Esophagus squamous epithelium (tissue), 5 donors: Measurements from ENCODE around the gene MTX3. TPM values are rescaled to one million over a fixed set of nuclear protein-coding genes. Genes with fewer than 3 reads are reported as not detected.

Experiments used
- DNase-seq: peaks from one replicate; lab custom pipeline; 2025; lab: John Stamatoyannopoulos, UW
- H3K27ac ChIP-seq, 4 donors: fragments of 200-600 bp; sonication (generic); one replicate each; pipeline ENCODE4 v1.5.1; 2016 to 2019; ENCODE audit warnings: mild to moderate bottlenecking in 1 of 4
- H3K27me3 ChIP-seq, 4 donors: fragments of 200-600 bp; sonication (generic); 1 replicate in 3 of 4; 2 replicates in 1 of 4; pipeline versions ENCODE4 v1.5.1 to v1.6.0; 2017 to 2021; ENCODE audit warnings: antibody characterized with exemption in 1 of 4
- H3K36me3 ChIP-seq, 3 donors: fragments of 200-600 bp; sonication (generic); one replicate each; pipeline ENCODE4 v1.5.1; 2016 to 2019
- H3K4me1 ChIP-seq, 3 donors: fragments of 200-600 bp; sonication (generic); one replicate each; pipeline ENCODE4 v1.5.1; 2017 to 2019
- H3K4me3 ChIP-seq, 4 donors: fragments of 200-600 bp; sonication (generic); 1 replicate in 3 of 4; 2 replicates in 1 of 4; pipeline ENCODE4 v1.5.1; 2016 to 2019; ENCODE audit warnings: mild to moderate bottlenecking in 2 of 4, moderate library complexity in 1 of 4
- H3K9me3 ChIP-seq, 3 donors: fragments of 200-600 bp; sonication (generic); one replicate each; pipeline ENCODE4 v1.5.1; 2016 to 2019
- POLR2A ChIP-seq, 4 donors: fragments of 450-650 bp; IDR thresholded peaks; one replicate each; pipeline ENCODE4 v1.6.1; 2017; ENCODE audit warnings: antibody characterized with exemption in 4 of 4, mild to moderate bottlenecking in 4 of 4, moderate library complexity in 3 of 4
- WGBS, 2 donors: methylation state at CpG; one replicate each; pipeline ENCODE4 v1.1.5; 2018; 5-methylcytosine and 5-hydroxymethylcytosine counted together
- intact Hi-C: fragments of 100-400 bp; cut with DNase I; formaldehyde crosslinking; loops from one replicate; pipeline ENCODE4 v1.15.0; 2022
- total RNA-seq, 4 donors: library from RNA; depleted of rRNA; stranded (reverse); fragments of >200 nt; gene quantifications; one replicate each; pipeline ENCODE4 v1.1.0, GENCODE V29; 2016
- TF ChIP-seq, protein P1 (sequence below), 6 experiments: fragments of 450-650 bp in 4 of 6; fragments of 200-600 bp in 2 of 6; sonication (generic) in 2 of 6; IDR thresholded peaks; one replicate each; pipeline ENCODE4 v1.5.1; 2016 to 2019; ENCODE audit warnings: antibody characterized with exemption in 6 of 6, mild to moderate bottlenecking in 4 of 6, moderate library complexity in 4 of 6
- donor health status: DM: yes; HTN: yes; CAD: no.

Gene MTX3
- total RNA-seq, 4 donors from 2014 or later: 6.5 to 15.8 (median 12.3) TPM

DNA sequence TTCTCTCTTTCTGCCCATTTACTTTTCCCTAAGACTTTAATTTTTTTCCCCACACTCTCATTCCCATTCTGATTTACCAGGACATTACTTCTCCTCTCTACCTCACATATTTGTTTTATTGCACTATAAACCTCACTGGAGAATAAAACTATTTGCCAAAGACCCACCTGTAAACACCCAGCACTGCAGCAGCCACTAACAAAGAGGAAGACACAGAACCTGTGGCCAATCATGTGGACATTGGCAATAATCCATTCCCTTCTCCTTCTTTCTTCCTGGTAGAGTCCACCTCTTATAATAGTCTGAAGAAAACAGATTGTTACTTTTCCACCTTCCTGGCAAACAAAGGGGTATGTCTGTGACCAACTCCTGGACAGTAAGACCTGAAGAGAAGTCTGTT, 35.8 kb upstream of the MTX3 start:
- intact Hi-C loops: no loop called here
- Histone ChIP-seq H3K9me3 (no peaks in the 10 kb centered on the region), H3K4me1 (no peaks in the 10 kb centered on the region), H3K27me3 (peaks cover 0 to 14% (median 0%) of the 10 kb centered on the region in 4 donors), H3K27ac (no peak overlapping the region), H3K36me3 (no peaks in the 10 kb centered on the region), H3K4me3 (no peak overlapping the region)
- no peak for TF ChIP-seq POLR2A (IDR thresholded peaks at IDR 0.05)
- TF ChIP-seq, protein P1, sequence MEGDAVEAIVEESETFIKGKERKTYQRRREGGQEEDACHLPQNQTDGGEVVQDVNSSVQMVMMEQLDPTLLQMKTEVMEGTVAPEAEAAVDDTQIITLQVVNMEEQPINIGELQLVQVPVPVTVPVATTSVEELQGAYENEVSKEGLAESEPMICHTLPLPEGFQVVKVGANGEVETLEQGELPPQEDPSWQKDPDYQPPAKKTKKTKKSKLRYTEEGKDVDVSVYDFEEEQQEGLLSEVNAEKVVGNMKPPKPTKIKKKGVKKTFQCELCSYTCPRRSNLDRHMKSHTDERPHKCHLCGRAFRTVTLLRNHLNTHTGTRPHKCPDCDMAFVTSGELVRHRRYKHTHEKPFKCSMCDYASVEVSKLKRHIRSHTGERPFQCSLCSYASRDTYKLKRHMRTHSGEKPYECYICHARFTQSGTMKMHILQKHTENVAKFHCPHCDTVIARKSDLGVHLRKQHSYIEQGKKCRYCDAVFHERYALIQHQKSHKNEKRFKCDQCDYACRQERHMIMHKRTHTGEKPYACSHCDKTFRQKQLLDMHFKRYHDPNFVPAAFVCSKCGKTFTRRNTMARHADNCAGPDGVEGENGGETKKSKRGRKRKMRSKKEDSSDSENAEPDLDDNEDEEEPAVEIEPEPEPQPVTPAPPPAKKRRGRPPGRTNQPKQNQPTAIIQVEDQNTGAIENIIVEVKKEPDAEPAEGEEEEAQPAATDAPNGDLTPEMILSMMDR (IDR thresholded peaks at IDR 0.05): no peak
- DNase-seq: no peak

DNA sequence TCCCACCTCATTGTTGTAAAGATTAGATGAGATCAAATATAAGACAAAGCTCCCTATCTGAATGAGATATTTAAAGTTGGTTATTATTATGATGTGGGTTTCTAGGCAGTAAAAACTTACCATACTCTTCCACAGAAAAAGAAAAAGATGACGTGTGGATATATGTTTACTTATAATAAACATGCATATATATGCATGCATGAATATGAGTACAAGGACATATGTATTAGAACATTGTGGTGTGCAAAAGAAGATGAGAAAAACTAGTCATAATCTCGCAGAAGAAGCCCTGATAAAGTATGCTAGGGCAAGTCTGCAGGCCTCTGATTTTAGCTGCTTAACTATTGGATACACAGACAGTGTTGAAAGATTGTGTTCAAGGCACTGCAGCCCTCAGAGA, 34.0 kb upstream of the MTX3 start:
- no peaks in the 10 kb centered on the region for H3K36me3 ChIP-seq
- H3K4me3 ChIP-seq: no peak overlapping the region
- TF ChIP-seq, protein P1 (IDR thresholded peaks at IDR 0.05): no peak
- TF ChIP-seq POLR2A (IDR thresholded peaks at IDR 0.05): no peak

DNA sequence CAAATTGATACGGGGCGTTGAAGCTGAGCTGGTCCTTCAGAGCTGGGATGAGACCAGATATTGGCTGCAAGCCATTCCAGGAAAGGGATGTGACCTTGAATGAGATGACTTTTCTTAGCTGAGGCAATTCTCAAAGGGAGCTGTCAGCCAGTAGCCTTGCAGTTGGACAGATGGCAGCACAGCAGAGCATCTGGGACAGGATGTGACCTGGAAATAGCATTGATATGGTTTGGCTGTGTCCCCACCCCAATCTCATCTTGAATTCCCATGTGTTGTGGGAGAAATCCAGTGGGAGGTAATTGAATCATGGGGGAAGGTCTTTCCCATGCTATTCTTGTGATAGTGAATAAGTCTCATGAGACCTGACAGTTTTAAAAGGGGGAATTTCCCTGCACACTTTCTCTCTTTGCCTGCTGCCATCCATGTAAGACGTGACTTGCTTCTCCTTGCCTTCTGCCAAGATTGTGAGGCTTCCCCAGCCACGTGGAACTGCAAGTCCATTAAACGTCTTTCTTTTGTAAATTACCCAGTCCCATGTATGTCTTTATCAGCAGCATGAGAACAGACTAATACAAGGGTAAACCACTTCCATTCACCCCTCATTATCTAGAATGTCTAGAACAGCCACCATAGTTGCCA, 19.8 kb upstream of the MTX3 start:
- no peak for DNase-seq
- TF ChIP-seq, protein P1 (IDR thresholded peaks at IDR 0.05): no peak
- no peak for TF ChIP-seq POLR2A (IDR thresholded peaks at IDR 0.05)
- H3K9me3 ChIP-seq: no peaks in the 10 kb centered on the region
- H3K4me1 ChIP-seq: no peaks in the 10 kb centered on the region
- no peak overlapping the region for H3K4me3 ChIP-seq
- 61 to 82% methylated on average over 5 of the region's 5 CpGs for WGBS, 2 donors
- H3K27ac ChIP-seq: no peak overlapping the region
- no peaks in the 10 kb centered on the region for H3K36me3 ChIP-seq
- intact Hi-C loops: no loop called here
- no peaks in the 10 kb centered on the region for H3K27me3 ChIP-seq

More for the DNA sequence above, 34.0 kb upstream of the MTX3 start:
- Histone ChIP-seq H3K9me3 (no peaks in the 10 kb centered on the region), H3K27ac (no peak overlapping the region), H3K4me1 (no peaks in the 10 kb centered on the region), H3K27me3 (peaks cover 0 to 5% (median 0%) of the 10 kb centered on the region in 4 donors)
- DNase-seq: no peak
- WGBS, 2 donors: 79 to 87% methylated on average over 2 of the region's 2 CpGs
- intact Hi-C loops: no loop called here

DNA sequence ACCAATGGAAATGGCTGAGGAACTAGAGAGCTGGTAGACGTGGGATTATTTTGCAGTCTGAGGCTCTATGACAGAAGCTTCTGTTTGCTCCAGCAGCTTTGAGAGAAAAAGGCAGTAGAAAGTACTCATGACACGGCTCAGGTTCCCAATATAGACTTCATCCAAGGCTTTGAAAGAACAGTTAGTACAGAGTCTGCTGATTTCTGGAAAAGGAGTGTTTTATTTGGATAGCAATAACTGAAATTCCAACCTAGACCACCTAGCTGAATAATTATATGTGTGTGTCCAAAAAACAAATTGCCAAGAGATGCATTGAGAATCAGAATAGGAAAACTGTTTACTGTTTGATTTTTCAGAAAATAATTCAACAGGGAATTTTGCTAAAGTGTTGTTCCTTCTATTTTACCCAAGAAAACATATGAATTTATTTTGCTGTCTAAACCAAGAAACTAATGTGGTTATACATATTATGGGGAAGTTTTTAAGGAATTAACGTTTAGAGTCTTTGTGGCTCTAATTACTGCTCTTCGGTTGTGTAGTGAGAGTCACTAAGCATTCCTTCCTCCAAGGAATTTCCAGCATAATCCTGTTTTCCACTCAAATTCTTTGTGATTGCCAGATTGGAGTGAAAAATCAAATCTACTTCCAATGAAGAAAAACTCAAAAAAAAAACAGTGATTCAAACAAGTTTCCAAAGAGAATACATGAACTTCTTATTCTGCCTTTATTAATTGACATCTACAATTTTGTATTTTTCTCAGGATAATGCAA, 18.1 kb upstream of the MTX3 start:
- no peak overlapping the region for H3K4me3 ChIP-seq
- no peak overlapping the region for H3K27ac ChIP-seq
- DNase-seq: no peak
- H3K9me3 ChIP-seq: no peaks in the 10 kb centered on the region
- intact Hi-C loops: no loop called here
- TF ChIP-seq, protein P1 (IDR thresholded peaks at IDR 0.05): no peak
- WGBS, 2 donors: 73 to 82% methylated on average over 4 of the region's 4 CpGs
- H3K4me1 ChIP-seq: no peaks in the 10 kb centered on the region
- H3K27me3 ChIP-seq: no peaks in the 10 kb centered on the region
- no peaks in the 10 kb centered on the region for H3K36me3 ChIP-seq

DNA sequence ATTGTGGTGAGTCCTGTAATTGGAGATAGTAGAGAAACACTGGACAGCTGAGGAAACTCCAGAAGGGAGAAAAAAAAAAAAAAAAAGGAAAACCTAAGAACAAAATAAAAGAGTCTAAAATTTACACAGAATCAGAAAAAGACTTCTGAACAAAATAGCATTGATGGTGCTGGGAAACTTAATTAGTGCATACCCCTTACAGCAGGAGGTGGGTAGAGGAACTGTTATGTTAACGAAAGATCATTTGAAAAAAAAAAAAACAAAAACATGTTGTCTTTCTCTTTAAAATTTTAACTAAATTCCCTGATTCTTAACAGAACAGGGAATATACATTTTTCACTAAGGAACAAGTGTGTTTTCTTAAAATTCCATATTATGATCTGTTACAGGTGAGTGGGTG, 11.6 kb upstream of the MTX3 start:
- no peak overlapping the region for H3K27ac ChIP-seq
- intact Hi-C loops: no loop called here
- H3K9me3 ChIP-seq: no peaks in the 10 kb centered on the region
- no peaks in the 10 kb centered on the region for H3K36me3 ChIP-seq
- no peaks in the 10 kb centered on the region for H3K27me3 ChIP-seq
- H3K4me1 ChIP-seq: no peaks in the 10 kb centered on the region
- no peak overlapping the region for H3K4me3 ChIP-seq
- WGBS, 2 donors: 82 to 93% methylated on average over 1 of the region's 1 CpG
- DNase-seq: no peak
- TF ChIP-seq, protein P1 (IDR thresholded peaks at IDR 0.05): no peak
- no peak for TF ChIP-seq POLR2A (IDR thresholded peaks at IDR 0.05)
